ENCODE data around the gene TCFL5.

GRCh38 chr20:62841705-62842212 lies 19.9 kb downstream of the TCFL5 start:
- TF ChIP-seq CTCF (IDR thresholded peaks at IDR 0.05) (no peak), ZFX (IDR thresholded peaks at IDR 0.05; ENCODE audit: borderline replicate concordance) (no peak)
